HEK293T (cell line): Measurements from ENCODE around the gene MACROD2.

ENCODE experiments used
- ARNT ChIP-seq: fragments of 450-650 bp; IDR thresholded peaks from 2 replicates; pipeline ENCODE4 v1.6.1; 2017; ENCODE audit warnings: mild to moderate bottlenecking
- CTBP1 ChIP-seq: fragments of 450-650 bp; IDR thresholded peaks from 2 replicates; pipeline ENCODE4 v1.6.1; 2016; ENCODE audit warnings: borderline replicate concordance
- FOXA1 ChIP-seq: fragments of 450-650 bp; IDR thresholded peaks from 2 replicates; pipeline ENCODE4 v1.6.1; 2016; ENCODE audit warnings: mild to moderate bottlenecking
- FOXM1 ChIP-seq: fragments of 450-650 bp; IDR thresholded peaks from 2 replicates; pipeline ENCODE4 v1.6.1; 2017; ENCODE audit warnings: mild to moderate bottlenecking, borderline replicate concordance
- SP1 ChIP-seq: fragments of 450-650 bp; IDR thresholded peaks from 2 replicates; pipeline ENCODE4 v1.6.1; 2017
- ZNF384 ChIP-seq: fragments of 450-650 bp; IDR thresholded peaks from 2 replicates; pipeline ENCODE4 v1.6.1; 2016

DNA sequence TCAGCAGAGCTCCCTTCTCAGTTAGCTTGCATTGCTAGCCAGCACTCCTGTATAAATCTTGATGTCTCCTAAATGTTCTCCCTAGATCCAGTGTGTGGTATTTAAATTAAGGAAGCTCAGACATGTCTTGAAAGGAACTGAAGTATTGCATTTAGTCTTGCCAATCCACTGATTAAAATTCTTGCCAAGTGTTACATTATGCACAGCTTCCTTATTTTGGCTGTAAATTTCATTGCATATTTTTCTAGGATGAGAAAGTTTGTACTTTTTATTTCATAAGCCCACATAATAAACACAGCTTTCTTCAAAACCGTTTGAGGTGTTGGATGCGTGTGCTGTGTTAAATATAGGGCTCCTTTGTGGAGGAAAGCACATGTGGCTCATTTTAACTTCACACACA is 671.9 kb downstream of the MACROD2 start:
- TF ChIP-seq FOXA1 (no peak), SP1 (no peak), ZNF384 (no peak), FOXM1 (no peak), CTBP1 (no peak), ARNT (no peak)
